ENCODE data around the gene KDM5D. TPM values are rescaled to one million over a fixed set of nuclear protein-coding genes. Genes with fewer than 3 reads are reported as not detected.

Gene KDM5D
- 10 to 100 TPM in 1 of 2 donors, not detected in 1; 64.8 TPM for total RNA-seq
- polyA plus RNA-seq (ENCODE audit: insufficient read length in 6 of 6): 10 to 100 TPM in 3 of 6 donors, under 1 TPM in 3; 0.24 to 90.2 (median 34.1) TPM
- long read RNA-seq, donor 1: 0 reads
- long read RNA-seq, donor 2: 0 reads
- long read RNA-seq, donor 3, full-length matches to known transcripts: 1 of 1 reads
- long read RNA-seq, donor 3, partial matches to known transcripts: 0 of 1 reads
- long read RNA-seq, donor 3, other reads (novel, unspliced or antisense): 0 of 1 reads
- long read RNA-seq, donor 4: 0 reads
- long read RNA-seq, donor 5: 0 reads
- long read RNA-seq, donor 6: 0 reads
- long read RNA-seq, donor 7: 0 reads
- long read RNA-seq, donor 8: 0 reads
- long read RNA-seq, donor 9: 0 reads
- long read RNA-seq, donor 10: 0 reads
- long read RNA-seq, donor 11, full-length matches to known transcripts: 1 of 1 reads
- long read RNA-seq, donor 11, partial matches to known transcripts: 0 of 1 reads
- long read RNA-seq, donor 11, other reads (novel, unspliced or antisense): 0 of 1 reads
- long read RNA-seq, donor 12: 0 reads

GRCh38 chrY:19744381-19745378 lies at the start of gene KDM5D:
KDM5D (minus strand) TSS chrY:19744726; CDS start chrY:19744534, 192 bp downstream.
- ATAC-seq: no peak
- TF ChIP-seq CTCF (IDR thresholded peaks at IDR 0.05): no peak
- no peaks in the 10 kb centered on the region for H3K9me3 ChIP-seq
- peak in 1 of 4 donors; percentile 68 for DNase-seq
- intact Hi-C loops (cut with DNase I): no loop called here
- peaks cover 0 to 17% of the 10 kb centered on the region in 2 donors for H3K36me3 ChIP-seq
- no peaks in the 10 kb centered on the region for H3K27me3 ChIP-seq
- H3K4me3 ChIP-seq: peak within 1 kb of the TSS in 1 of 2 donors; percentile 48
- peaks cover 0 to 5% of the 10 kb centered on the region in 2 donors for H3K4me1 ChIP-seq
- peak within 1 kb of the TSS in 1 of 2 donors; percentile 87 for H3K27ac ChIP-seq

GRCh38 chrY:19768375-19768774 lies 23.8 kb upstream of the KDM5D start:
- no peak overlapping the region for H3K27ac ChIP-seq
- intact Hi-C loops (cut with DNase I): no loop called here
- no peak overlapping the region for H3K4me3 ChIP-seq
- no peaks in the 10 kb centered on the region for H3K27me3 ChIP-seq
- H3K9me3 ChIP-seq: no peaks in the 10 kb centered on the region
- ATAC-seq: no peak
- H3K36me3 ChIP-seq: no peaks in the 10 kb centered on the region
- no peak for DNase-seq
- H3K4me1 ChIP-seq: no peaks in the 10 kb centered on the region
- no peak for TF ChIP-seq CTCF (IDR thresholded peaks at IDR 0.05)

- H3K36me3 ChIP-seq: peaks cover 0 to 18% of the 10 kb centered on the region in 2 donors
- H3K9me3 ChIP-seq: no peaks in the 10 kb centered on the region
- no peaks in the 10 kb centered on the region for H3K27me3 ChIP-seq
- DNase-seq: no peak
- intact Hi-C loops (cut with DNase I): no loop called here
- no peak overlapping the region for H3K27ac ChIP-seq
- peak overlapping the region in 1 of 2 donors; percentile 48 for H3K4me3 ChIP-seq
- ATAC-seq: no peak
- TF ChIP-seq CTCF (IDR thresholded peaks at IDR 0.05): no peak
- peaks cover 0 to 5% of the 10 kb centered on the region in 2 donors for H3K4me1 ChIP-seq
Observed at GRCh38 chrY:19743331-19743730, 1.2 kb downstream of the KDM5D start.

GRCh38 chrY:19742153-19742552 lies 2.4 kb downstream of the KDM5D start:
- no peak for DNase-seq
- Histone ChIP-seq H3K27ac (no peak overlapping the region), H3K36me3 (peaks cover 0 to 18% of the 10 kb centered on the region in 2 donors), H3K9me3 (no peaks in the 10 kb centered on the region), H3K4me3 (no peak overlapping the region), H3K27me3 (no peaks in the 10 kb centered on the region), H3K4me1 (peaks cover 0 to 5% of the 10 kb centered on the region in 2 donors)
- no peak for TF ChIP-seq CTCF (IDR thresholded peaks at IDR 0.05)
- intact Hi-C loops (cut with DNase I): no loop called here
- ATAC-seq: no peak

Measured in left lung (tissue), 14 donors.